K562 (cell line): ENCODE measurements around the gene CHST14. TPM values are rescaled to one million over a fixed set of nuclear protein-coding genes. Genes with fewer than 3 reads are reported as not detected.

Source experiments
- CEBPB ChIP-seq: fragments of 450-650 bp; IDR thresholded peaks from 2 replicates; pipeline ENCODE4 v1.6.1; 2016; ENCODE audit warnings: missing genetic modification characterization, missing compliant biosample characterization
- DACH1 ChIP-seq: fragments of 450-650 bp; IDR thresholded peaks from 2 replicates; pipeline ENCODE4 v1.6.1; 2018; ENCODE audit not compliant: partially characterized antibody
- ETS1 ChIP-seq: conservative IDR thresholded peaks from 2 replicates; pipeline ENCODE4 v1.6.1; 2011; ENCODE audit warnings: low read depth, mild to moderate bottlenecking, low read length; ENCODE audit not compliant: control insufficient read depth
- FOS ChIP-seq: IDR thresholded peaks from 3 replicates; pipeline ENCODE4 v1.6.1; 2011; ENCODE audit not compliant: insufficient read length; ENCODE audit errors: extremely low read depth
- FOXA3 ChIP-seq, 2 experiments: fragments of 450-650 bp in 1 of 2; sonication (generic) in 1 of 2; formaldehyde crosslinking; IDR thresholded peaks in 1 of 2; conservative IDR thresholded peaks in 1 of 2; 2 replicates each; pipeline versions ENCODE4 v1.4.0 to v1.8.0; 2020 to 2022; ENCODE audit warnings: mild to moderate bottlenecking in 2 of 2, missing genetic modification reagents in 1 of 2
- MNT ChIP-seq, 2 experiments: fragments of 450-650 bp; conservative IDR thresholded peaks; 2 replicates each; pipeline ENCODE4 v1.6.1; 2017; ENCODE audit warnings: mild to moderate bottlenecking in 2 of 2, moderate library complexity in 2 of 2
- NBN ChIP-seq: fragments of 450-650 bp; IDR thresholded peaks from 2 replicates; pipeline ENCODE4 v1.6.1; 2016; ENCODE audit warnings: low read depth, mild to moderate bottlenecking
- POLR2A ChIP-seq: fragments of 450-650 bp; conservative IDR thresholded peaks from 2 replicates; pipeline ENCODE4 v1.6.1; 2016
- RUNX1 ChIP-seq: sonication (generic); IDR thresholded peaks from 2 replicates; pipeline ENCODE4 v1.6.1; 2016; ENCODE audit warnings: antibody characterized with exemption, low read depth
- SIN3A ChIP-seq, 2 experiments: fragments of 150-350 bp in 1 of 2; IDR thresholded peaks; 2 replicates each; pipeline ENCODE4 v1.6.1; 2011 to 2016; ENCODE audit warnings: borderline replicate concordance in 2 of 2, low read depth in 2 of 2, low read length in 2 of 2, mild to moderate bottlenecking in 2 of 2, moderate library complexity in 2 of 2; ENCODE audit not compliant: control insufficient read depth in 1 of 2
- SIRT6 ChIP-seq: IDR thresholded peaks from one replicate; pipeline ENCODE4 v1.6.1; 2012; ENCODE audit warnings: low read depth, mild to moderate bottlenecking, control low read depth, inconsistent platforms, low read length, moderate library complexity
- SMARCC2 ChIP-seq: fragments of 450-650 bp; IDR thresholded peaks from 2 replicates; pipeline ENCODE4 v1.6.1; 2017; ENCODE audit warnings: antibody characterized with exemption, moderate library complexity, mild to moderate bottlenecking, low read depth
- TFAP4 ChIP-seq: sonication (generic); formaldehyde crosslinking; IDR thresholded peaks from 2 replicates; pipeline ENCODE4 v1.8.0; 2022; ENCODE audit warnings: missing genetic modification reagents, mild to moderate bottlenecking, moderate library complexity, borderline replicate concordance
- THRA ChIP-seq: fragments of 450-650 bp; IDR thresholded peaks from 2 replicates; pipeline ENCODE4 v1.6.1; 2017; ENCODE audit warnings: mild to moderate bottlenecking, moderate library complexity
- U2AF2 ChIP-seq: fragments of 200-400 bp; formaldehyde crosslinking; optimal IDR thresholded peaks from 2 replicates; pipeline ENCODE3; 2017; ENCODE audit warnings: low read depth, mild to moderate bottlenecking, low read length
- ZBTB26 ChIP-seq: fragments of 450-650 bp; formaldehyde crosslinking; IDR thresholded peaks from 2 replicates; pipeline ENCODE4 v1.4.0; 2022; ENCODE audit warnings: missing genetic modification characterization
- ZBTB8A ChIP-seq: fragments of 450-650 bp; IDR thresholded peaks from 2 replicates; pipeline ENCODE4 v1.6.1; 2018; ENCODE audit warnings: mild to moderate bottlenecking, moderate library complexity; ENCODE audit not compliant: partially characterized antibody
- ZNF316 ChIP-seq: fragments of 450-650 bp; IDR thresholded peaks from 2 replicates; pipeline ENCODE4 v1.6.1; 2016
- ZNF551 ChIP-seq: fragments of 250-450 bp; sonication (Bioruptor Pico); IDR thresholded peaks from 2 replicates; pipeline ENCODE4 v1.5.0; 2021; ENCODE audit warnings: mild to moderate bottlenecking, moderate library complexity
- polyA plus RNA-seq, 8 experiments: library from polyadenylated mRNA; depleted of rRNA in 4 of 8; stranded (reverse) in 5 of 8; unstranded in 3 of 8; fragments of >200 nt; fragmentation: Nextera tagmentation in 2 of 8; fragmentation: Illumina TruSeq in 1 of 8; extraction: Ambion mirVana in 2 of 8; extraction: Trizol in 1 of 8; gene quantifications; 2 replicates each; pipeline versions ENCODE4 v1.2.1 to v1.2.3, GENCODE V29; 2011 to 2014; ENCODE audit warnings: inconsistent platforms in 1 of 8, missing spikeins in 1 of 8
- total RNA-seq, 7 experiments: library from RNA; depleted of rRNA in 6 of 7; stranded (reverse); fragments of >200 nt in 6 of 7; fragmentation: Illumina TruSeq in 2 of 7; extraction: Trizol in 2 of 7; gene quantifications; 2 replicates each; pipeline versions ENCODE4 v1.2.1 to v1.2.3, GENCODE V29; 2011 to 2021; ENCODE audit warnings: low replicate concordance in 1 of 7

CHST14 gene
- total and polyA plus RNA-seq, 9 of the 15 experiments (the other 6 are each of a cell fraction or from before 2014, with no cell fraction given), result 1.6 to 12.1 (median 4.5) TPM

GRCh38 chr15:40439960-40440742 is 30.6 kb upstream of the CHST14 start (continued):
- TF ChIP-seq ZBTB26 (CRISPR knock-in tag) (no peak), MNT (conservative IDR thresholded peaks at IDR 0.05) (peak in 1 of 2 experiments; percentile 29; a peak in 1 of 4 replicates), SIRT6 (no peak), RUNX1 (no peak), ZNF316 (no peak), POLR2A (peak; percentile 67; the same call in 1 of the 2 replicates), THRA (no peak), ZBTB8A (no peak), SMARCC2 (no peak), U2AF2 (no peak), FOXA3 (CRISPR knock-in tag; conservative IDR thresholded peaks at IDR 0.05 in 1 of 2, IDR thresholded peaks at IDR 0.05 in 1 of 2) (no peak), DACH1 (peak; percentile 55), CEBPB (tag) (no peak), ETS1 (0 out of 2 replicates have a peak, but pooled peaks have one; percentile 51), SIN3A (IDR thresholded peaks at IDR 0.05; ENCODE audit: borderline replicate concordance in 2 of 2, control insufficient read depth in 1 of 2, low read depth in 2 of 2, low read length in 2 of 2) (peak; percentile 57 to 59; a peak in 2 of 4 replicates), NBN (0 out of 2 replicates have a peak, but pooled peaks have one; percentile 34), FOS (no peak), TFAP4 (CRISPR knock-in tag) (peak; percentile 89), ZNF551 (CRISPR knock-in tag) (no peak)
